ENCODE data around the gene SYNE1. TPM values are rescaled to one million over a fixed set of nuclear protein-coding genes. Genes with fewer than 3 reads are reported as not detected.
"Not testable (repeated sequence)": the region's sequence is repeated elsewhere in the genome, so short reads cannot be mapped to it uniquely, and the experiment has no call there.

The SYNE1 gene
- total RNA-seq, 6 experiments from 2014 or later: 60.0 to 69.0 (median 66.9) TPM

DNA sequence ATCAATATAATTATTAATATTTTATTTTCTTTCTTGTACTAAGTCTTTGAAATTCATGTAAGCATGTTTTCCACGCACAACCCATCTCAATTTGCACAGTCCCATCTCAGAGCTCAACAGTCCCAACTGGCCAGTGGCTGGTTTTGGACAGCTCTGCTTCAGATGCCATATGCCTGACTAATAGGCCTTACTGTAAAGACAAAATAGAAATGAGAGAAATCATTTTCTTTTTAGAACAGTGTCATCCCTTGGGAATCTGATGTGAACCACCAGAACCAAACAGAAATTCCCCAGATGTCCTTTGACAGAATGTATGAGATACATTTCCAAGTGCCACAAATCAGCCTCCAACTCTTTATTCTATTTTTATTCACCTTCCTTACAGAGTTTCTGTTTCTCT, 490.8 kb downstream of the SYNE1 start:
- TF ChIP-seq CTCF (IDR thresholded peaks at IDR 0.05): no peak
- Mint-ChIP-seq H3K27me3 (ENCODE audit: insufficient read depth) (no peaks in the 10 kb centered on the region), H3K36me3 (ENCODE audit: low read depth) (peaks cover 40% of the 10 kb centered on the region), H3K9me3 (no peaks in the 10 kb centered on the region), H3K4me3 (peak overlapping the region; percentile 23; the same call in 1 of the 2 replicates), H3K27ac (peak overlapping the region; percentile 22), H3K4me1 (ENCODE audit: low read depth) (peaks cover 26% of the 10 kb centered on the region)
- DNase-seq: peak; percentile 82

GRCh38 chr6:152143359-152143758, 493.8 kb downstream of the SYNE1 start:
- H3K9me3 Mint-ChIP-seq: no peaks in the 10 kb centered on the region
- no peak for DNase-seq
- no peak for TF ChIP-seq CTCF (IDR thresholded peaks at IDR 0.05)
- peaks cover 34% of the 10 kb centered on the region for H3K36me3 Mint-ChIP-seq (ENCODE audit: low read depth)
- H3K27ac Mint-ChIP-seq: no peak overlapping the region
- H3K4me3 Mint-ChIP-seq: no peak overlapping the region
- H3K27me3 Mint-ChIP-seq (ENCODE audit: insufficient read depth): no peaks in the 10 kb centered on the region
- peaks cover 26% of the 10 kb centered on the region for H3K4me1 Mint-ChIP-seq (ENCODE audit: low read depth)

DNA sequence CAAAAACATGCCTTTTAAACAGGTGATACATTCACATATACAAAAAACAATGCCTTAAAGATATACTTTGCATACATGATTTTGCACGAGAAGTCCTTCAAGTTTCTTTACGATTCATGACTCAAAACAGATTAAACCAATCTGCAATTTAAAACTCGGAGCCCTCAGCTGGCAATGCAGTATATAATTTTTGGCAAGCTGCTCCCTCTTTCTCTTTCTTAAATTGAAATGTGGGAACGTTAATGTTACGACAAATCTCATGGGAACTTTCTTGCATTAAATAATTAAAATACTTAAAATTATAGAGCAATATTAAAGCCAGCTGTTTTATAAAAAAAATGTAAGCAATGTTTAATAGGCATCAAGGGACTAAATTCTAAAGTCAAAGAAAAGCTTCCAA, 495.1 kb downstream of the SYNE1 start:
- Mint-ChIP-seq H3K27ac (no peak overlapping the region), H3K9me3 (no peaks in the 10 kb centered on the region), H3K4me1 (ENCODE audit: low read depth) (peaks cover 18% of the 10 kb centered on the region), H3K36me3 (ENCODE audit: low read depth) (peaks cover 32% of the 10 kb centered on the region), H3K4me3 (no peak overlapping the region), H3K27me3 (ENCODE audit: insufficient read depth) (no peaks in the 10 kb centered on the region)
- no peak for DNase-seq
- no peak for TF ChIP-seq CTCF (IDR thresholded peaks at IDR 0.05)

DNA sequence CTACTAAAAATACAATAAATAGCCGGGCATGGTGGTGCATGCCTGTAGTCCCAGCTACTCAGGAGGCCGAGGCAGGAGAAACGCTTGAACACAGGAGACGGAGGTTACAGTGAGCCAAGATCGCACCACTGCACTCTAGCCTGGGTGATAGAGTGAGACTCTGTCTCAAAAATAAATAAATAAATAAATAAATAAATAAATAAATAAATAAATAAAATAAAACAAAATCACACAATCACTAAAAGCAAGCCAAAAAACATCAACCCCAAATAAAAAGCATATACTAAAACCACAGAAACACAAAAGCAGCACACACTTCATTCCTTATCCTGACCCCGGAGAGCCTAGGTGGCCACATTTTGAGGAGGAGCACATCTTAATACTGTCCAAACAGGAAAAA, 498.8 kb downstream of the SYNE1 start:
- H3K27ac Mint-ChIP-seq; H3K4me3 Mint-ChIP-seq; DNase-seq; H3K9me3 Mint-ChIP-seq; H3K4me1 Mint-ChIP-seq (ENCODE audit: low read depth); H3K27me3 Mint-ChIP-seq (ENCODE audit: insufficient read depth): not testable (repeated sequence)
- peaks cover 34% of the 10 kb centered on the region for H3K36me3 Mint-ChIP-seq (ENCODE audit: low read depth)

DNA sequence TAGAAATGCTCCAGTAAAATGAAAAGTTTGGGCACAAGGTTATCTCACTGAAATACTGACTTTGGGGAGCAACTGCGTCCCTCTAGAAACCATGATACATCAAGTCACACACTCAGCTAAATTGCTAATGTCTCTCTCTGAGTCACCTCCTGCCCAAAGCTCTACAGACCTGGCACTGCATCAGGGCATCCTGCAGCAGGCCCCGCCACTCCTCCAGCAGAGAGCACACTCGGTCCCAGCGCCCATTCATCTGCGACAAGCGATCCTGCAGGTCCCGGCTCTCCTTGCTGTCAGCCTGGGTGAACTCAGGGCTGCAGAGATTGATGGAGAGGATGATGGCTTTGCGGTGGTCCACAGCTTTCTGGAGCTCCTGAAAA, 500.7 kb downstream of the SYNE1 start:
- Mint-ChIP-seq H3K4me3 (no peak overlapping the region), H3K36me3 (ENCODE audit: low read depth) (peaks cover 40% of the 10 kb centered on the region), H3K4me1 (ENCODE audit: low read depth) (no peaks in the 10 kb centered on the region; the same call in 1 of the 2 replicates), H3K9me3 (no peaks in the 10 kb centered on the region), H3K27ac (no peak overlapping the region), H3K27me3 (ENCODE audit: insufficient read depth) (no peaks in the 10 kb centered on the region)
- no peak for TF ChIP-seq CTCF (IDR thresholded peaks at IDR 0.05)
- DNase-seq: no peak

DNA sequence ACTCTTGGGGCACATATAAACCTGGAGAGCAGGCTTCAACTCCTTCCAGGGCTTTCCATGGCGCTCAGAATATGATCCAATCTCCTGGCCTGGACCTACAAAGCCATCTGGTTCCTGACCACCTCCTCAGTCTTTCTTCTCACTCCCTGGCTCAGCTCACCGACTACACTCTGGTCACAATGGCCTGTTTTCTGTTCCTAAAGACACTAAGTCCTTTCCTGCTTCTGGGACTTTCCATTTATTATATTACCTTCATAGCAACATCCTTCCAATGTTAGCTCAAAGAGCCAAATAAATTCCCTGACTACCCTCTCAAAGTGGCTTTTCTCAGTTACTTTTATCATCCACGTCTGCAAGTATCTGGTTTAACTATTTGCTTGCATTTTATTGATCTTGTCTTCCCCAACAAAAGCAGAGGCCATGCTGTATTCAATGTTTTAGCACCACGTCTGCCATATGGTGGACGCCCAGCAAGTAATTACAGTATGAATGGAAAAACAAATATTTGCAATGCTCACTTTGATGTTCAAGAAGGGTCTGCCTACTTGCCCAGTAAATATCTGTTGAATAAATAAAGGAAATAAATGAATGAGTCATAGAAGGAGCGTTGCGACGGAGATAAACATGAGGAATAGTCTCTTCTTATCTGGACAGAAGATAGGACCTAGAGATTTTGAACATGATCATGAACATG, 501.3 kb downstream of the SYNE1 start:
- peaks cover 36% of the 10 kb centered on the region for H3K36me3 Mint-ChIP-seq (ENCODE audit: low read depth)
- no peak for DNase-seq
- no peak overlapping the region for H3K27ac Mint-ChIP-seq
- TF ChIP-seq CTCF (IDR thresholded peaks at IDR 0.05): no peak
- H3K4me3 Mint-ChIP-seq: no peak overlapping the region
- no peaks in the 10 kb centered on the region for H3K9me3 Mint-ChIP-seq
- no peaks in the 10 kb centered on the region for H3K27me3 Mint-ChIP-seq (ENCODE audit: insufficient read depth)
- H3K4me1 Mint-ChIP-seq (ENCODE audit: low read depth): peaks cover 2% of the 10 kb centered on the region; the same call in 1 of the 2 replicates
